Measurements from ENCODE around the gene EZH1.

DNA sequence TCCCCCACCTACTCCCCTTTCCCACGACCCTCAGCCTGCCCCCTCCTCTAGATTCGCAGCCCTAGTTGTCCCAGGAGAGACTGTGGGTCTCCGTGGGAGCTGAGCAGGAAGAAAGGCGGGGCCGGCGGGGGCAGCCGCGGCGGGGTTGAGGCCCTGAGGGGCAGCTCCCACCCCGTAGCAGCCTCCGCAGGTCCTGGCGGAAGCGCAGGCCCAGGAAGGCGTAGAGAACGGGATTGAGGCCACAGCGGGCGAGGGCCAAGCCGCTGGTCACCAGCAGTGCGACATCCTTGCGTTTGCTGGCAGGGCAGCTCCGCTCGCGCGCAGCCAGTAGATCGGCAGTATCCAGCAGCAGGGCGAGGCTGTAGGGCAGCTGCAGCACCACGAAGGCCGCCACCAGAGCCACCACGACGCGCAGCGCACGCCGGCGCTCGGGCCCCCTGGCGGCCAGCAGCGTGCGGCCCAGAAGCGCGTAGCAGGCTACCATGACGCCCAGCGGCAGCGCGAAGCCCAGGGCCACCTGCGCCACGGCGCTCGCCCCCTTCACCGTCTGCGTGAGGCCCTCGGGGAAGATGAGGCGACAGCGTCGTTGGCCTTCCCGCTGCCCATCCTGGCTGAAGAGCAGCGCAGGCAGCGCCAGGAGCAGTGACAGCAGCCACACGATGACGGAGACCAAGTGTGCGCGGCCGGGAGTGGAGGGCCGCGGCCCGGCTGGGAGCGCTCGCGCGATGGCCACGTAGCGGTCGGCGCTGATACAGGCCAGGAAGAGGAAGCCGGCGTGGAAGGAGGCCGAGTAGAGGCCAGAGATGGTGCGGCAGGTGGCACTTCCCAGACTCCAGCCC, 65.1 kb downstream of the EZH1 start:
- TF ChIP-seq, protein P1, sequence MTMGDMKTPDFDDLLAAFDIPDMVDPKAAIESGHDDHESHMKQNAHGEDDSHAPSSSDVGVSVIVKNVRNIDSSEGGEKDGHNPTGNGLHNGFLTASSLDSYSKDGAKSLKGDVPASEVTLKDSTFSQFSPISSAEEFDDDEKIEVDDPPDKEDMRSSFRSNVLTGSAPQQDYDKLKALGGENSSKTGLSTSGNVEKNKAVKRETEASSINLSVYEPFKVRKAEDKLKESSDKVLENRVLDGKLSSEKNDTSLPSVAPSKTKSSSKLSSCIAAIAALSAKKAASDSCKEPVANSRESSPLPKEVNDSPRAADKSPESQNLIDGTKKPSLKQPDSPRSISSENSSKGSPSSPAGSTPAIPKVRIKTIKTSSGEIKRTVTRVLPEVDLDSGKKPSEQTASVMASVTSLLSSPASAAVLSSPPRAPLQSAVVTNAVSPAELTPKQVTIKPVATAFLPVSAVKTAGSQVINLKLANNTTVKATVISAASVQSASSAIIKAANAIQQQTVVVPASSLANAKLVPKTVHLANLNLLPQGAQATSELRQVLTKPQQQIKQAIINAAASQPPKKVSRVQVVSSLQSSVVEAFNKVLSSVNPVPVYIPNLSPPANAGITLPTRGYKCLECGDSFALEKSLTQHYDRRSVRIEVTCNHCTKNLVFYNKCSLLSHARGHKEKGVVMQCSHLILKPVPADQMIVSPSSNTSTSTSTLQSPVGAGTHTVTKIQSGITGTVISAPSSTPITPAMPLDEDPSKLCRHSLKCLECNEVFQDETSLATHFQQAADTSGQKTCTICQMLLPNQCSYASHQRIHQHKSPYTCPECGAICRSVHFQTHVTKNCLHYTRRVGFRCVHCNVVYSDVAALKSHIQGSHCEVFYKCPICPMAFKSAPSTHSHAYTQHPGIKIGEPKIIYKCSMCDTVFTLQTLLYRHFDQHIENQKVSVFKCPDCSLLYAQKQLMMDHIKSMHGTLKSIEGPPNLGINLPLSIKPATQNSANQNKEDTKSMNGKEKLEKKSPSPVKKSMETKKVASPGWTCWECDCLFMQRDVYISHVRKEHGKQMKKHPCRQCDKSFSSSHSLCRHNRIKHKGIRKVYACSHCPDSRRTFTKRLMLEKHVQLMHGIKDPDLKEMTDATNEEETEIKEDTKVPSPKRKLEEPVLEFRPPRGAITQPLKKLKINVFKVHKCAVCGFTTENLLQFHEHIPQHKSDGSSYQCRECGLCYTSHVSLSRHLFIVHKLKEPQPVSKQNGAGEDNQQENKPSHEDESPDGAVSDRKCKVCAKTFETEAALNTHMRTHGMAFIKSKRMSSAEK (CRISPR knock-in tag; IDR thresholded peaks at IDR 0.05; ENCODE audit: borderline replicate concordance): no peak
- TF ChIP-seq, protein P2, sequence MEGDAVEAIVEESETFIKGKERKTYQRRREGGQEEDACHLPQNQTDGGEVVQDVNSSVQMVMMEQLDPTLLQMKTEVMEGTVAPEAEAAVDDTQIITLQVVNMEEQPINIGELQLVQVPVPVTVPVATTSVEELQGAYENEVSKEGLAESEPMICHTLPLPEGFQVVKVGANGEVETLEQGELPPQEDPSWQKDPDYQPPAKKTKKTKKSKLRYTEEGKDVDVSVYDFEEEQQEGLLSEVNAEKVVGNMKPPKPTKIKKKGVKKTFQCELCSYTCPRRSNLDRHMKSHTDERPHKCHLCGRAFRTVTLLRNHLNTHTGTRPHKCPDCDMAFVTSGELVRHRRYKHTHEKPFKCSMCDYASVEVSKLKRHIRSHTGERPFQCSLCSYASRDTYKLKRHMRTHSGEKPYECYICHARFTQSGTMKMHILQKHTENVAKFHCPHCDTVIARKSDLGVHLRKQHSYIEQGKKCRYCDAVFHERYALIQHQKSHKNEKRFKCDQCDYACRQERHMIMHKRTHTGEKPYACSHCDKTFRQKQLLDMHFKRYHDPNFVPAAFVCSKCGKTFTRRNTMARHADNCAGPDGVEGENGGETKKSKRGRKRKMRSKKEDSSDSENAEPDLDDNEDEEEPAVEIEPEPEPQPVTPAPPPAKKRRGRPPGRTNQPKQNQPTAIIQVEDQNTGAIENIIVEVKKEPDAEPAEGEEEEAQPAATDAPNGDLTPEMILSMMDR (IDR thresholded peaks at IDR 0.05): peak; percentile 70
- 0 out of 2 replicates have a peak, but pooled peaks have one; percentile 54 for TF ChIP-seq ZNF138 (CRISPR knock-in tag; conservative IDR thresholded peaks at IDR 0.05)
- no peak for TF ChIP-seq CREB1 (CRISPR knock-in tag; IDR thresholded peaks at IDR 0.05)
- peak; percentile 95 for TF ChIP-seq ELF4 (CRISPR knock-in tag; IDR thresholded peaks at IDR 0.05; ENCODE audit: low read depth)
- TF ChIP-seq, protein P3, sequence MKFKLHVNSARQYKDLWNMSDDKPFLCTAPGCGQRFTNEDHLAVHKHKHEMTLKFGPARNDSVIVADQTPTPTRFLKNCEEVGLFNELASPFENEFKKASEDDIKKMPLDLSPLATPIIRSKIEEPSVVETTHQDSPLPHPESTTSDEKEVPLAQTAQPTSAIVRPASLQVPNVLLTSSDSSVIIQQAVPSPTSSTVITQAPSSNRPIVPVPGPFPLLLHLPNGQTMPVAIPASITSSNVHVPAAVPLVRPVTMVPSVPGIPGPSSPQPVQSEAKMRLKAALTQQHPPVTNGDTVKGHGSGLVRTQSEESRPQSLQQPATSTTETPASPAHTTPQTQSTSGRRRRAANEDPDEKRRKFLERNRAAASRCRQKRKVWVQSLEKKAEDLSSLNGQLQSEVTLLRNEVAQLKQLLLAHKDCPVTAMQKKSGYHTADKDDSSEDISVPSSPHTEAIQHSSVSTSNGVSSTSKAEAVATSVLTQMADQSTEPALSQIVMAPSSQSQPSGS (CRISPR knock-in tag; IDR thresholded peaks at IDR 0.05; ENCODE audit: borderline replicate concordance, low read depth): peak; percentile 69; the same call in 1 of the 2 replicates
- peak; percentile 85 for TF ChIP-seq SP1 (CRISPR knock-in tag; conservative IDR thresholded peaks at IDR 0.05)

Data from WTC11 (cell line).